ENCODE results near the gene MARCHF3. TPM values are rescaled to one million over a fixed set of nuclear protein-coding genes. Genes with fewer than 3 reads are reported as not detected.
A peak's percentile ranks its signal among the peaks of the same experiment; 100 is the strongest.

The MARCHF3 gene
- total and polyA plus RNA-seq, 2 of the 13 experiments (the other 11 are each of a cell fraction or from before 2014, with no cell fraction given), result 4.8 to 11.9 TPM

DNA sequence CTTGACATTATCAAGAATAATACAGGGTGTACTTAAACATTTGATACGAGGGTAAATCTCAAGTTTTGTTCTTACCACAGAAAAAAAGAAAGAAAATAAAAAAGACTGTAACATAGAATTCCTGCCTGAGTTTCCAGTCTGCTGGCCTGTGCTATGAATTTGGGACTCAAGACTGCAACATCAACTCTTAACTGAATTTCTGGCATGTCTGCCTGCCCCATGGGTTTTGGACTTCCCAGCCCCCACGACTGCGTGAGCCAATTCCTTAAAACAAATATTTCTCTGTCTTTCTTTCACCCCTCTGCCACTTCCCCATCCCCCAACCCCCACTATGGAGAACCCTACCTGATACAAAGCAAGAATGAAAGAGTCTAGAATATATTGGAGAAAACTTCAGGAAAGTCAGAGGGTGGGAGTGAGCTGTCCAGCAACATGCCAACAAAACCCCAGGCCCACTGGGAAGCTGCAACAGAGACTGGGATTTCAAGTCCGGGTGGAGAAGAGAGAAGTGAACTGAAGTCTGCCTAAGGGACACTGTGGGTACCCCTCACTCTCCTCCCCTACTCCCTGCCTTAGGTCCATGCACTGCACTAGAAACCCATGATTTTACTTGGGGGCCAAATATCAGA is 43.0 kb downstream of the MARCHF3 start:
- intact Hi-C loops (cut with micrococcal nuclease; ENCODE audit: unreplicated experiment), result no loop called here
- ChIA-PET CTCF (ENCODE audit: low intra/inter-chr PET ratio, low total read pairs) (no interaction called here), POLR2A (no interaction called here)
- H3K4me2 ChIP-seq (ENCODE audit: low read depth, low read length), result no peak overlapping the region
- 89% methylated on average over 4 of the region's 4 CpGs for WGBS (ENCODE audit: low lambda C conversion rate)
- H3K27ac ChIP-seq (ENCODE audit: extremely low read length, insufficient read depth, low read length), result no peak overlapping the region
- no peak overlapping the region for H3K9ac ChIP-seq (ENCODE audit: insufficient read depth, low read depth, low read length)
- no peak overlapping the region for H2AFZ ChIP-seq (ENCODE audit: low read length)
- FAIRE-seq, result no peak
- 0 out of 2 replicates have a peak, but pooled peaks have one; percentile 37 for TF ChIP-seq ZNF564 (CRISPR knock-in tag; IDR thresholded peaks at IDR 0.05)
- no peak for TF ChIP-seq KAT2B (IDR thresholded peaks at IDR 0.05; ENCODE audit: borderline replicate concordance, low read depth, low read length)
- no peak for TF ChIP-seq ASH2L (IDR thresholded peaks at IDR 0.05; ENCODE audit: insufficient read length, low read depth, low read length)
- no peak for TF ChIP-seq KLF15 (CRISPR knock-in tag; IDR thresholded peaks at IDR 0.05; ENCODE audit: borderline replicate concordance)
- TF ChIP-seq JUN (CRISPR knock-in tag; IDR thresholded peaks at IDR 0.05), result no peak
- TF ChIP-seq HNRNPK (IDR thresholded peaks at IDR 0.05; ENCODE audit: low read depth, low read length, poor library complexity, severe bottlenecking), result peak; percentile 32
- TF ChIP-seq, protein P1, sequence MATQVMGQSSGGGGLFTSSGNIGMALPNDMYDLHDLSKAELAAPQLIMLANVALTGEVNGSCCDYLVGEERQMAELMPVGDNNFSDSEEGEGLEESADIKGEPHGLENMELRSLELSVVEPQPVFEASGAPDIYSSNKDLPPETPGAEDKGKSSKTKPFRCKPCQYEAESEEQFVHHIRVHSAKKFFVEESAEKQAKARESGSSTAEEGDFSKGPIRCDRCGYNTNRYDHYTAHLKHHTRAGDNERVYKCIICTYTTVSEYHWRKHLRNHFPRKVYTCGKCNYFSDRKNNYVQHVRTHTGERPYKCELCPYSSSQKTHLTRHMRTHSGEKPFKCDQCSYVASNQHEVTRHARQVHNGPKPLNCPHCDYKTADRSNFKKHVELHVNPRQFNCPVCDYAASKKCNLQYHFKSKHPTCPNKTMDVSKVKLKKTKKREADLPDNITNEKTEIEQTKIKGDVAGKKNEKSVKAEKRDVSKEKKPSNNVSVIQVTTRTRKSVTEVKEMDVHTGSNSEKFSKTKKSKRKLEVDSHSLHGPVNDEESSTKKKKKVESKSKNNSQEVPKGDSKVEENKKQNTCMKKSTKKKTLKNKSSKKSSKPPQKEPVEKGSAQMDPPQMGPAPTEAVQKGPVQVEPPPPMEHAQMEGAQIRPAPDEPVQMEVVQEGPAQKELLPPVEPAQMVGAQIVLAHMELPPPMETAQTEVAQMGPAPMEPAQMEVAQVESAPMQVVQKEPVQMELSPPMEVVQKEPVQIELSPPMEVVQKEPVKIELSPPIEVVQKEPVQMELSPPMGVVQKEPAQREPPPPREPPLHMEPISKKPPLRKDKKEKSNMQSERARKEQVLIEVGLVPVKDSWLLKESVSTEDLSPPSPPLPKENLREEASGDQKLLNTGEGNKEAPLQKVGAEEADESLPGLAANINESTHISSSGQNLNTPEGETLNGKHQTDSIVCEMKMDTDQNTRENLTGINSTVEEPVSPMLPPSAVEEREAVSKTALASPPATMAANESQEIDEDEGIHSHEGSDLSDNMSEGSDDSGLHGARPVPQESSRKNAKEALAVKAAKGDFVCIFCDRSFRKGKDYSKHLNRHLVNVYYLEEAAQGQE (IDR thresholded peaks at IDR 0.05; ENCODE audit: borderline replicate concordance in 1 of 2, low read depth in 1 of 2, low read length in 2 of 2), result 0 out of 4 replicates have a peak, but pooled peaks of 1 of the 2 experiments have one; percentile 19
- no peak for TF ChIP-seq ZBTB8A (CRISPR knock-in tag; IDR thresholded peaks at IDR 0.05; ENCODE audit: borderline replicate concordance, low read depth)
- no peak for TF ChIP-seq ZNF383 (CRISPR knock-in tag; IDR thresholded peaks at IDR 0.05; ENCODE audit: borderline replicate concordance)
- no peaks in the 10 kb centered on the region for H3K27me3 ChIP-seq (ENCODE audit: control insufficient read depth in 1 of 2, insufficient read depth in 2 of 2, low read length in 2 of 2)
- H4K20me1 ChIP-seq (ENCODE audit: insufficient read depth, low read length), result no peaks in the 10 kb centered on the region
- no peak for DNase-seq (ENCODE audit: low spot score)
- no peak overlapping the region for H3K4me3 ChIP-seq (replicated peaks in 1 of 3; ENCODE audit: insufficient read depth in 1 of 3, low read depth in 2 of 3, low read length in 3 of 3)
- in situ Hi-C loops (cut with HindIII; ENCODE audit: extremely low pct_ligation_motif_present, low pct_unique_long_range_greater_than_20kb), result no loop called here
- H3K36me3 ChIP-seq (replicated peaks in 1 of 2; ENCODE audit: control insufficient read depth in 1 of 2, insufficient read depth in 2 of 2, low read length in 2 of 2), result no peaks in the 10 kb centered on the region
- H3K4me1 ChIP-seq (ENCODE audit: insufficient read depth, low read length), result peaks cover 7% of the 10 kb centered on the region; the same call in 1 of the 2 replicates
- no peaks in the 10 kb centered on the region for H3K79me2 ChIP-seq (ENCODE audit: insufficient read depth, low read length)
- no peak for ATAC-seq
- no peaks in the 10 kb centered on the region for H3K9me3 ChIP-seq (ENCODE audit: low read length)
- BruUV-seq (replicated peaks), result no TSS peak
